IMR-90 (cell line): ENCODE results near the gene KIF20A. TPM values are rescaled to one million over a fixed set of nuclear protein-coding genes. Genes with fewer than 3 reads are reported as not detected.

ENCODE experiments used
- ATAC-seq: fragments of 200-7000 bp; cut with Tn5 transposase; 2 replicates; pipeline ENCODE4 v1.9.1; 2020; ENCODE audit warnings: low read depth, mild to moderate bottlenecking, moderate library complexity
- BruUV-seq: library from RNA; stranded (reverse); fragments of 400-500 nt; replicated peaks from 2 replicates; lab custom pipeline; 2021; lab: Mats Ljungman, UMichigan
- CTCF ChIA-PET: fragments of 300-600 bp; formaldehyde crosslinking; extraction: SDS; loops from one replicate; lab custom pipeline; 2021; ENCODE audit warnings: antibody characterized with exemption; lab: Yijun Ruan, JAX
- POLR2A ChIA-PET: fragments of 300-600 bp; sonication (Branson Sonifier 250); formaldehyde crosslinking; loops from one replicate; lab custom pipeline; 2022; ENCODE audit warnings: antibody characterized with exemption; ENCODE audit not compliant: unreplicated experiment; lab: Charles Lee
- DNase-seq: peaks from one replicate; pipeline ENCODE4 v3.0.0; 2013
- H2AFZ ChIP-seq: replicated peaks from 2 replicates; pipeline ENCODE3; 2013; ENCODE audit warnings: low read length, mild to moderate bottlenecking; ENCODE audit not compliant: poor library complexity
- H2AK5ac ChIP-seq: 2 replicates; pipeline ENCODE4 v1.6.1; 2013; ENCODE audit warnings: low read depth, low read length, inconsistent platforms
- H2AK9ac ChIP-seq: replicated peaks from 2 replicates; pipeline ENCODE3; 2013; ENCODE audit warnings: mild to moderate bottlenecking, low read depth, low read length, moderate library complexity; ENCODE audit not compliant: poor library complexity
- H2BK120ac ChIP-seq: 2 replicates; pipeline ENCODE4 v1.6.1; 2013; ENCODE audit warnings: low read depth, low read length, inconsistent platforms
- H2BK15ac ChIP-seq: 3 replicates; pipeline ENCODE4 v1.6.1; 2013; ENCODE audit warnings: low read depth, low read length, inconsistent platforms
- H2BK20ac ChIP-seq: 2 replicates; pipeline ENCODE4 v1.6.1; 2013; ENCODE audit warnings: low read depth, mild to moderate bottlenecking, inconsistent platforms, low read length, moderate library complexity
- H2BK5ac ChIP-seq: 2 replicates; pipeline ENCODE4 v1.6.1; 2013; ENCODE audit warnings: mild to moderate bottlenecking, low read depth, low read length, inconsistent platforms; ENCODE audit not compliant: poor library complexity, severe bottlenecking
- H3K14ac ChIP-seq: replicated peaks from 2 replicates; pipeline ENCODE4 v1.6.1; 2013; ENCODE audit warnings: low read depth, low read length, inconsistent platforms
- H3K18ac ChIP-seq: 2 replicates; pipeline ENCODE4 v1.6.1; 2013; ENCODE audit warnings: low read depth, low read length, control low read depth
- H3K23ac ChIP-seq: 2 replicates; pipeline ENCODE4 v1.6.1; 2013; ENCODE audit warnings: low read depth, low read length, inconsistent platforms
- H3K27ac ChIP-seq: 2 replicates; pipeline ENCODE4 v1.5.1; 2013; ENCODE audit warnings: mild to moderate bottlenecking, control low read depth, low read length; ENCODE audit not compliant: insufficient read depth
- H3K27me3 ChIP-seq: 2 replicates; pipeline ENCODE4 v1.6.1; 2013; ENCODE audit warnings: low read length; ENCODE audit not compliant: control insufficient read depth, insufficient read depth
- H3K36me3 ChIP-seq: 2 replicates; pipeline ENCODE4 v1.6.1; 2013; ENCODE audit warnings: low read length, mixed read lengths; ENCODE audit not compliant: control insufficient read depth, insufficient read depth
- H3K4ac ChIP-seq: 2 replicates; pipeline ENCODE4 v1.6.1; 2013; ENCODE audit warnings: low read depth, low read length, inconsistent platforms
- H3K4me1 ChIP-seq: 2 replicates; pipeline ENCODE4 v1.6.1; 2013; ENCODE audit warnings: low read length, mixed read lengths; ENCODE audit not compliant: control insufficient read depth, insufficient read depth
- H3K4me2 ChIP-seq: 2 replicates; pipeline ENCODE4 v1.6.1; 2013; ENCODE audit warnings: low read depth, mild to moderate bottlenecking, control low read depth, low read length, moderate library complexity
- H3K4me3 ChIP-seq: 2 replicates; pipeline ENCODE4 v1.5.1; 2013; ENCODE audit warnings: low read depth, mild to moderate bottlenecking, control low read depth, low read length, moderate library complexity; ENCODE audit not compliant: insufficient read depth
- H3K56ac ChIP-seq: 2 replicates; pipeline ENCODE4 v1.6.1; 2013; ENCODE audit warnings: low read length, inconsistent platforms; ENCODE audit not compliant: insufficient read depth; ENCODE audit errors: extremely low read depth
- H3K79me1 ChIP-seq, 2 experiments: 2 replicates each; pipeline ENCODE4 v1.6.1; 2013; ENCODE audit warnings: low read length in 2 of 2, inconsistent platforms in 1 of 2, low read depth in 1 of 2
- H3K9ac ChIP-seq: 2 replicates; pipeline ENCODE4 v1.6.1; 2013; ENCODE audit warnings: low read depth, low read length, control low read depth
- H3K9me1 ChIP-seq: 2 replicates; pipeline ENCODE4 v1.6.1; 2013; ENCODE audit warnings: low read length, inconsistent platforms; ENCODE audit not compliant: insufficient read depth
- H3K9me3 ChIP-seq: 2 replicates; pipeline ENCODE4 v1.6.1; 2013; ENCODE audit warnings: low read length; ENCODE audit not compliant: control insufficient read depth, insufficient read depth
- H4K20me1 ChIP-seq: 2 replicates; pipeline ENCODE4 v1.6.1; 2013; ENCODE audit warnings: low read length, inconsistent platforms; ENCODE audit not compliant: insufficient read depth
- H4K5ac ChIP-seq: 2 replicates; pipeline ENCODE4 v1.6.1; 2013; ENCODE audit warnings: mild to moderate bottlenecking, low read depth, low read length, control low read depth
- H4K8ac ChIP-seq, 2 experiments: 2 replicates each; pipeline ENCODE4 v1.6.1; 2013; ENCODE audit warnings: low read depth in 2 of 2, low read length in 2 of 2, control low read depth in 1 of 2, inconsistent platforms in 1 of 2
- H4K91ac ChIP-seq: 2 replicates; pipeline ENCODE4 v1.6.1; 2013; ENCODE audit warnings: low read depth, low read length, inconsistent platforms; ENCODE audit not compliant: insufficient read depth
- BHLHE40 ChIP-seq: fragments of 150-350 bp; IDR thresholded peaks from 2 replicates; pipeline ENCODE4 v1.6.1; 2016; ENCODE audit warnings: mild to moderate bottlenecking, low read depth, low read length
- CEBPB ChIP-seq: IDR thresholded peaks from 2 replicates; pipeline ENCODE4 v1.6.1; 2012; ENCODE audit warnings: low read depth, low read length, improper control_type of control experiment
- FOS ChIP-seq: fragments of 150-350 bp; IDR thresholded peaks from 2 replicates; pipeline ENCODE4 v1.6.1; 2016; ENCODE audit warnings: low read depth, low read length
- MAFK ChIP-seq: IDR thresholded peaks from 2 replicates; pipeline ENCODE4 v1.6.1; 2012; ENCODE audit warnings: low read depth, low read length, improper control_type of control experiment
- MAZ ChIP-seq: IDR thresholded peaks from 2 replicates; pipeline ENCODE4 v1.6.1; 2012; ENCODE audit warnings: low read depth, mild to moderate bottlenecking, low read length, improper control_type of control experiment, moderate library complexity, borderline replicate concordance
- MXI1 ChIP-seq: IDR thresholded peaks from 2 replicates; pipeline ENCODE4 v1.6.1; 2012; ENCODE audit warnings: low read depth, mild to moderate bottlenecking, low read length, moderate library complexity, borderline replicate concordance
- RAD21 ChIP-seq: IDR thresholded peaks from 2 replicates; pipeline ENCODE4 v1.6.1; 2012; ENCODE audit warnings: low read length, improper control_type of control experiment
- RFX5 ChIP-seq: IDR thresholded peaks from 2 replicates; pipeline ENCODE4 v1.8.0; 2012; ENCODE audit warnings: low read depth, mild to moderate bottlenecking, low read length, moderate library complexity
- SMC3 ChIP-seq: fragments of 150-350 bp; IDR thresholded peaks from 2 replicates; pipeline ENCODE4 v1.6.1; 2016; ENCODE audit warnings: low read depth, mild to moderate bottlenecking, antibody characterized with exemption, low read length, moderate library complexity
- WGBS, 2 experiments: methylation state at CpG; one replicate each; pipeline versions ENCODE4 v1.1.5 to v1.1.7; 2013; ENCODE audit warnings: missing lambda C conversion rate in 2 of 2; ENCODE audit not compliant: insufficient read length in 1 of 2; ENCODE audit errors: extremely low coverage in 2 of 2; 5-methylcytosine and 5-hydroxymethylcytosine counted together
- dilution Hi-C: fragments of 300-500 bp; cut with HindIII; formaldehyde crosslinking; loops from one replicate; pipeline ENCODE4 v1.14.3; 2018; ENCODE audit warnings: low sequenced_read_pairs; ENCODE audit not compliant: unreplicated experiment
- in situ Hi-C: fragments of 300-500 bp; cut with MboI; formaldehyde crosslinking; loops from 3 replicates; pipeline ENCODE4 v1.14.3; 2019; ENCODE audit warnings: low sequenced_read_pairs, inconsistent platforms, mixed read lengths
- intact Hi-C: fragments of 100-400 bp; cut with micrococcal nuclease; formaldehyde crosslinking; loops from 2 replicates; pipeline ENCODE4 v1.10.0; 2022
- polyA plus RNA-seq, 3 experiments: library from polyadenylated mRNA; depleted of rRNA; stranded (reverse); fragments of >200 nt; gene quantifications; 2 replicates each; pipeline ENCODE4 v1.2.3, GENCODE V29; 2012; ENCODE audit warnings: low replicate concordance in 1 of 3
- total RNA-seq: library from RNA; depleted of rRNA; stranded (reverse); fragments of >200 nt; gene quantifications from 2 replicates; pipeline ENCODE4 v1.2.3, GENCODE V29; 2012
- TF ChIP-seq, protein P1 (sequence below): fragments of 150-350 bp; IDR thresholded peaks from 2 replicates; pipeline ENCODE4 v1.6.1; 2016; ENCODE audit warnings: low read depth, mild to moderate bottlenecking, low read length, moderate library complexity, borderline replicate concordance
- TF ChIP-seq, protein P2 (sequence below): fragments of 150-350 bp; IDR thresholded peaks from 2 replicates; pipeline ENCODE4 v1.6.1; 2017; ENCODE audit warnings: mild to moderate bottlenecking, antibody characterized with exemption, low read length, low read depth

KIF20A gene
- total and polyA plus RNA-seq, 2 of the 4 experiments (the other 2 are of a cell fraction), result 42.0 to 106 TPM

DNA sequence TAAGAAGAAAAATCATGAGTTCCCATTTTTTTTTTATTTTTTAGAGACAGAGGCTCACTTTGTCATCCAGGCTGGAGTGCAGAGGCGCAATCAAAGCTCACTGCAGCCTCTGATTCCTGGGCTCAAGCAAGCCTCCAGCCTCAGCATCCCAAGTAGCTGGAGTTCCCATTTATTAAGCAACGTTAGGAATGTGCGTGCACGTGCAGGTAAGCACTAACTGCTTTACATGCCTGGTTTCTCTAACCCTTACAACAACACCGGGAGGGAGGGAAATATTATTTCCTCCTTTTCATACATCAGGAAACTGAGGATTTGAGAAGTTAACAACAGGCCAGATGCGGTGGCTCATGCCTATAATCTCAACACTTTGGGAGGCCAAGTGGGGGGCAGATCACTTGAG, 50.5 kb downstream of the KIF20A start:
- Histone ChIP-seq H3K4me3 (no peak overlapping the region), H3K4me1 (no peaks in the 10 kb centered on the region), H3K79me1 (no peaks in the 10 kb centered on the region), H4K91ac (no peak overlapping the region), H2BK20ac (no peak overlapping the region), H3K23ac (no peak overlapping the region), H3K9me1 (no peaks in the 10 kb centered on the region), H2BK5ac (no peak overlapping the region), H3K27me3 (peaks cover 7% of the 10 kb centered on the region; the same call in 1 of the 2 replicates), H3K9ac (no peak overlapping the region), H3K36me3 (no peaks in the 10 kb centered on the region), H3K14ac (no peak overlapping the region), H4K8ac (no peak overlapping the region), H2AK5ac (no peak overlapping the region), H4K5ac (no peak overlapping the region), H4K20me1 (no peaks in the 10 kb centered on the region), H3K27ac (no peak overlapping the region), H3K9me3 (peaks cover 7% of the 10 kb centered on the region), H3K4me2 (no peak overlapping the region), H2BK15ac (no peak overlapping the region), H3K18ac (no peak overlapping the region), H3K56ac (no peak overlapping the region), H3K4ac (no peak overlapping the region), H2AFZ (no peak overlapping the region), H2AK9ac (no peak overlapping the region), H2BK120ac (no peak overlapping the region)
- BruUV-seq, result no TSS peak
- dilution Hi-C loops, result no loop called here
- no peak for DNase-seq
- WGBS, 2 experiments, result 100% methylated on average over 1 of the region's 6 CpGs; no CpG with 5 or more reads in 1 of the 2 experiments
- TF ChIP-seq MAZ (no peak), CEBPB (no peak), FOS (no peak), SMC3 (no peak), BHLHE40 (no peak), MAFK (no peak), MXI1 (no peak), RFX5 (no peak), RAD21 (no peak)
- TF ChIP-seq, protein P1, sequence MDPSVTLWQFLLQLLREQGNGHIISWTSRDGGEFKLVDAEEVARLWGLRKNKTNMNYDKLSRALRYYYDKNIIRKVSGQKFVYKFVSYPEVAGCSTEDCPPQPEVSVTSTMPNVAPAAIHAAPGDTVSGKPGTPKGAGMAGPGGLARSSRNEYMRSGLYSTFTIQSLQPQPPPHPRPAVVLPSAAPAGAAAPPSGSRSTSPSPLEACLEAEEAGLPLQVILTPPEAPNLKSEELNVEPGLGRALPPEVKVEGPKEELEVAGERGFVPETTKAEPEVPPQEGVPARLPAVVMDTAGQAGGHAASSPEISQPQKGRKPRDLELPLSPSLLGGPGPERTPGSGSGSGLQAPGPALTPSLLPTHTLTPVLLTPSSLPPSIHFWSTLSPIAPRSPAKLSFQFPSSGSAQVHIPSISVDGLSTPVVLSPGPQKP, result no peak
- TF ChIP-seq, protein P2, sequence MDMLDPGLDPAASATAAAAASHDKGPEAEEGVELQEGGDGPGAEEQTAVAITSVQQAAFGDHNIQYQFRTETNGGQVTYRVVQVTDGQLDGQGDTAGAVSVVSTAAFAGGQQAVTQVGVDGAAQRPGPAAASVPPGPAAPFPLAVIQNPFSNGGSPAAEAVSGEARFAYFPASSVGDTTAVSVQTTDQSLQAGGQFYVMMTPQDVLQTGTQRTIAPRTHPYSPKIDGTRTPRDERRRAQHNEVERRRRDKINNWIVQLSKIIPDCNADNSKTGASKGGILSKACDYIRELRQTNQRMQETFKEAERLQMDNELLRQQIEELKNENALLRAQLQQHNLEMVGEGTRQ, result no peak
- no peak for ATAC-seq
- ChIA-PET CTCF (no interaction called here), POLR2A (no interaction called here)
- in situ Hi-C loops, result loop anchor here (10.0 kb wide), 1 partner anchor 185 kb away; no protein-coding TSS in a partner anchor
- intact Hi-C loops, result no loop called here
